IMR-90 (cell line): Measurements from ENCODE around the gene ATP8B2. TPM values are rescaled to one million over a fixed set of nuclear protein-coding genes. Genes with fewer than 3 reads are reported as not detected.
"Not testable (repeated sequence)": the region's sequence is repeated elsewhere in the genome, so short reads cannot be mapped to it uniquely, and the experiment has no call there.

ENCODE experiments used
- ATAC-seq: fragments of 200-7000 bp; cut with Tn5 transposase; 2 replicates; pipeline ENCODE4 v1.9.1; 2020; ENCODE audit warnings: low read depth, mild to moderate bottlenecking, moderate library complexity
- BruUV-seq: library from RNA; stranded (reverse); fragments of 400-500 nt; replicated peaks from 2 replicates; lab custom pipeline; 2021; lab: Mats Ljungman, UMichigan
- CTCF ChIA-PET: fragments of 300-600 bp; formaldehyde crosslinking; extraction: SDS; loops from one replicate; lab custom pipeline; 2021; ENCODE audit warnings: antibody characterized with exemption; lab: Yijun Ruan, JAX
- POLR2A ChIA-PET: fragments of 300-600 bp; sonication (Branson Sonifier 250); formaldehyde crosslinking; loops from one replicate; lab custom pipeline; 2022; ENCODE audit warnings: antibody characterized with exemption; ENCODE audit not compliant: unreplicated experiment; lab: Charles Lee
- DNase-seq: peaks from one replicate; pipeline ENCODE4 v3.0.0; 2013
- H2AFZ ChIP-seq: replicated peaks from 2 replicates; pipeline ENCODE3; 2013; ENCODE audit warnings: low read length, mild to moderate bottlenecking; ENCODE audit not compliant: poor library complexity
- H2AK5ac ChIP-seq: 2 replicates; pipeline ENCODE4 v1.6.1; 2013; ENCODE audit warnings: low read depth, low read length, inconsistent platforms
- H2AK9ac ChIP-seq: replicated peaks from 2 replicates; pipeline ENCODE3; 2013; ENCODE audit warnings: mild to moderate bottlenecking, low read depth, low read length, moderate library complexity; ENCODE audit not compliant: poor library complexity
- H2BK120ac ChIP-seq: 2 replicates; pipeline ENCODE4 v1.6.1; 2013; ENCODE audit warnings: low read depth, low read length, inconsistent platforms
- H2BK15ac ChIP-seq: 3 replicates; pipeline ENCODE4 v1.6.1; 2013; ENCODE audit warnings: low read depth, low read length, inconsistent platforms
- H2BK20ac ChIP-seq: 2 replicates; pipeline ENCODE4 v1.6.1; 2013; ENCODE audit warnings: low read depth, mild to moderate bottlenecking, inconsistent platforms, low read length, moderate library complexity
- H2BK5ac ChIP-seq: 2 replicates; pipeline ENCODE4 v1.6.1; 2013; ENCODE audit warnings: mild to moderate bottlenecking, low read depth, low read length, inconsistent platforms; ENCODE audit not compliant: poor library complexity, severe bottlenecking
- H3K14ac ChIP-seq: replicated peaks from 2 replicates; pipeline ENCODE4 v1.6.1; 2013; ENCODE audit warnings: low read depth, low read length, inconsistent platforms
- H3K18ac ChIP-seq: 2 replicates; pipeline ENCODE4 v1.6.1; 2013; ENCODE audit warnings: low read depth, low read length, control low read depth
- H3K23ac ChIP-seq: 2 replicates; pipeline ENCODE4 v1.6.1; 2013; ENCODE audit warnings: low read depth, low read length, inconsistent platforms
- H3K27ac ChIP-seq: 2 replicates; pipeline ENCODE4 v1.5.1; 2013; ENCODE audit warnings: mild to moderate bottlenecking, control low read depth, low read length; ENCODE audit not compliant: insufficient read depth
- H3K27me3 ChIP-seq: 2 replicates; pipeline ENCODE4 v1.6.1; 2013; ENCODE audit warnings: low read length; ENCODE audit not compliant: control insufficient read depth, insufficient read depth
- H3K36me3 ChIP-seq: 2 replicates; pipeline ENCODE4 v1.6.1; 2013; ENCODE audit warnings: low read length, mixed read lengths; ENCODE audit not compliant: control insufficient read depth, insufficient read depth
- H3K4ac ChIP-seq: 2 replicates; pipeline ENCODE4 v1.6.1; 2013; ENCODE audit warnings: low read depth, low read length, inconsistent platforms
- H3K4me1 ChIP-seq: 2 replicates; pipeline ENCODE4 v1.6.1; 2013; ENCODE audit warnings: low read length, mixed read lengths; ENCODE audit not compliant: control insufficient read depth, insufficient read depth
- H3K4me2 ChIP-seq: 2 replicates; pipeline ENCODE4 v1.6.1; 2013; ENCODE audit warnings: low read depth, mild to moderate bottlenecking, control low read depth, low read length, moderate library complexity
- H3K4me3 ChIP-seq: 2 replicates; pipeline ENCODE4 v1.5.1; 2013; ENCODE audit warnings: low read depth, mild to moderate bottlenecking, control low read depth, low read length, moderate library complexity; ENCODE audit not compliant: insufficient read depth
- H3K56ac ChIP-seq: 2 replicates; pipeline ENCODE4 v1.6.1; 2013; ENCODE audit warnings: low read length, inconsistent platforms; ENCODE audit not compliant: insufficient read depth; ENCODE audit errors: extremely low read depth
- H3K79me1 ChIP-seq, 2 experiments: 2 replicates each; pipeline ENCODE4 v1.6.1; 2013; ENCODE audit warnings: low read length in 2 of 2, inconsistent platforms in 1 of 2, low read depth in 1 of 2
- H3K9ac ChIP-seq: 2 replicates; pipeline ENCODE4 v1.6.1; 2013; ENCODE audit warnings: low read depth, low read length, control low read depth
- H3K9me1 ChIP-seq: 2 replicates; pipeline ENCODE4 v1.6.1; 2013; ENCODE audit warnings: low read length, inconsistent platforms; ENCODE audit not compliant: insufficient read depth
- H3K9me3 ChIP-seq: 2 replicates; pipeline ENCODE4 v1.6.1; 2013; ENCODE audit warnings: low read length; ENCODE audit not compliant: control insufficient read depth, insufficient read depth
- H4K20me1 ChIP-seq: 2 replicates; pipeline ENCODE4 v1.6.1; 2013; ENCODE audit warnings: low read length, inconsistent platforms; ENCODE audit not compliant: insufficient read depth
- H4K5ac ChIP-seq: 2 replicates; pipeline ENCODE4 v1.6.1; 2013; ENCODE audit warnings: mild to moderate bottlenecking, low read depth, low read length, control low read depth
- H4K8ac ChIP-seq, 2 experiments: 2 replicates each; pipeline ENCODE4 v1.6.1; 2013; ENCODE audit warnings: low read depth in 2 of 2, low read length in 2 of 2, control low read depth in 1 of 2, inconsistent platforms in 1 of 2
- H4K91ac ChIP-seq: 2 replicates; pipeline ENCODE4 v1.6.1; 2013; ENCODE audit warnings: low read depth, low read length, inconsistent platforms; ENCODE audit not compliant: insufficient read depth
- WGBS, 2 experiments: methylation state at CpG; one replicate each; pipeline versions ENCODE4 v1.1.5 to v1.1.7; 2013; ENCODE audit warnings: missing lambda C conversion rate in 2 of 2; ENCODE audit not compliant: insufficient read length in 1 of 2; ENCODE audit errors: extremely low coverage in 2 of 2; 5-methylcytosine and 5-hydroxymethylcytosine counted together
- dilution Hi-C: fragments of 300-500 bp; cut with HindIII; formaldehyde crosslinking; loops from one replicate; pipeline ENCODE4 v1.14.3; 2018; ENCODE audit warnings: low sequenced_read_pairs; ENCODE audit not compliant: unreplicated experiment
- in situ Hi-C: fragments of 300-500 bp; cut with MboI; formaldehyde crosslinking; loops from 3 replicates; pipeline ENCODE4 v1.14.3; 2019; ENCODE audit warnings: low sequenced_read_pairs, inconsistent platforms, mixed read lengths
- intact Hi-C: fragments of 100-400 bp; cut with micrococcal nuclease; formaldehyde crosslinking; loops from 2 replicates; pipeline ENCODE4 v1.10.0; 2022
- polyA plus RNA-seq, 3 experiments: library from polyadenylated mRNA; depleted of rRNA; stranded (reverse); fragments of >200 nt; gene quantifications; 2 replicates each; pipeline ENCODE4 v1.2.3, GENCODE V29; 2012; ENCODE audit warnings: low replicate concordance in 1 of 3
- total RNA-seq: library from RNA; depleted of rRNA; stranded (reverse); fragments of >200 nt; gene quantifications from 2 replicates; pipeline ENCODE4 v1.2.3, GENCODE V29; 2012

ATP8B2 gene
- total and polyA plus RNA-seq, 2 of the 4 experiments (the other 2 are of a cell fraction) = 79.4 to 91.0 TPM

- not testable (repeated sequence) for H4K91ac ChIP-seq, H2AFZ ChIP-seq
These were observed 48.5 kb downstream of the ATP8B2 start for GRCh38 chr1:154373777-154374357.

More at GRCh38 chr1:154373777-154374357, 48.5 kb downstream of the ATP8B2 start:
- H2AK5ac ChIP-seq, H3K9me1 ChIP-seq, H2AK9ac ChIP-seq, BruUV-seq, H3K18ac ChIP-seq, POLR2A ChIA-PET, intact Hi-C loops, H3K27me3 ChIP-seq, H3K4me1 ChIP-seq, ATAC-seq, H3K56ac ChIP-seq, H4K20me1 ChIP-seq, CTCF ChIA-PET, H3K14ac ChIP-seq, DNase-seq, H2BK120ac ChIP-seq, H3K27ac ChIP-seq, H2BK5ac ChIP-seq, H3K36me3 ChIP-seq, H3K4me2 ChIP-seq, H3K9ac ChIP-seq, H2BK20ac ChIP-seq, in situ Hi-C loops, H4K5ac ChIP-seq, H2BK15ac ChIP-seq, H3K23ac ChIP-seq, H3K79me1 ChIP-seq, dilution Hi-C loops, H3K4ac ChIP-seq, H3K4me3 ChIP-seq, H4K8ac ChIP-seq, H3K9me3 ChIP-seq: not testable (repeated sequence)
- WGBS, 2 experiments = 63% methylated on average over 2 of the region's 7 CpGs; no CpG with 5 or more reads in 1 of the 2 experiments
